Ishikawa (cell line): Measurements from ENCODE around the gene NEK1.

Source experiments
- CEBPB ChIP-seq: IDR thresholded peaks from 2 replicates; pipeline ENCODE4 v1.6.1; 2012
- CREB1 ChIP-seq: IDR thresholded peaks from 2 replicates; pipeline ENCODE4 v1.6.1; 2012; ENCODE audit warnings: low read depth
- MAX ChIP-seq: IDR thresholded peaks from 2 replicates; pipeline ENCODE4 v1.6.1; 2012
- REST ChIP-seq: IDR thresholded peaks from 2 replicates; pipeline ENCODE4 v1.6.1; 2012; ENCODE audit warnings: low read depth, mild to moderate bottlenecking
- TEAD4 ChIP-seq: IDR thresholded peaks from 2 replicates; pipeline ENCODE4 v1.6.1; 2012

- TF ChIP-seq TEAD4 (no peak), REST (no peak), CEBPB (no peak), CREB1 (no peak), MAX (no peak)
Measured at GRCh38 chr4:169400832-169401231, 211.6 kb downstream of the NEK1 start.
